GM18907 (cell line): Measurements from ENCODE around the gene TMEM8B.

Experiments used
- ATAC-seq: cut with Tn5 transposase; IDR thresholded peaks from one replicate; pipeline ENCODE4 v1.9.1; 2021; ENCODE audit warnings: mild to moderate bottlenecking, moderate library complexity; ENCODE audit not compliant: unreplicated experiment

Gene TMEM8B

DNA sequence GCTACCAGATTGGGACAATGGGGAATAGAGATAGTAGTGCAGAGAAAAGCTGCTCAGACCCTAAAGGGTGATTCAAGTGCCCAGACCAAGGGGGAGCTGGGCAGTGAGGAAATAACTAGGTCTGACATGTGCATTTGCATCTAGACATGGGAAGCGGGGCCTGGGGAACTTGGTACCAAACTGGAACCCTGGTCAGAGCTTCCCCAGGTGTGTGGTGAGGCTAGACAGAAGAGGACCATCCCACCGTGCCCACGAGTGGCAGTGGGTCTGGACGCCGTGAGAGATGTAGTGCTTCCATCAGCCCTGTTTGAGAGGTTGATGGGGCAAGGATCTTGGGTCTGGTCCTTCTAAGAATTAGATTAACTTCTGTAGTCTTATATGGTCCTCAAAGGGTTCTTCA, 7.6 kb downstream of the TMEM8B start:
- ATAC-seq, result no peak

DNA sequence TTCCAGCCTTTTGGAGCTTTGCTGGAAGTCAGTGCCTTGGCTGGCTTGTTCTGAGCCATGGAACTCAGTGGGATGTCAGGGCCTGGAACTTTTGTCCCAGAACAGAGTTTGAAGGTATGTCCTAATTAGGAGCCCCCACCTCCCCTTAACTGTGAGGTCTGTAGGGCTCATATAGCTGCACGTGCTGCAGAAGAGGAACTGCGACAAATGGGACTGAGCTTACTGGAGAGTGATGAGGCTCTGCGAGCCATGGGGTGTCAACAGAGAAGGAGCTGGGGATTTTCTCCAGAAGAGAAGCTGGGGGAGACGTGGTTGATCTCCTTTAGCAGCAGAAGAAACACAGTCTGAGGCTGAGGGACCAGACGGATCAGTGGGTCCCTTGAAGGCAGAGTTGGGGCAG, 10.9 kb downstream of the TMEM8B start:
- ATAC-seq, result no peak

DNA sequence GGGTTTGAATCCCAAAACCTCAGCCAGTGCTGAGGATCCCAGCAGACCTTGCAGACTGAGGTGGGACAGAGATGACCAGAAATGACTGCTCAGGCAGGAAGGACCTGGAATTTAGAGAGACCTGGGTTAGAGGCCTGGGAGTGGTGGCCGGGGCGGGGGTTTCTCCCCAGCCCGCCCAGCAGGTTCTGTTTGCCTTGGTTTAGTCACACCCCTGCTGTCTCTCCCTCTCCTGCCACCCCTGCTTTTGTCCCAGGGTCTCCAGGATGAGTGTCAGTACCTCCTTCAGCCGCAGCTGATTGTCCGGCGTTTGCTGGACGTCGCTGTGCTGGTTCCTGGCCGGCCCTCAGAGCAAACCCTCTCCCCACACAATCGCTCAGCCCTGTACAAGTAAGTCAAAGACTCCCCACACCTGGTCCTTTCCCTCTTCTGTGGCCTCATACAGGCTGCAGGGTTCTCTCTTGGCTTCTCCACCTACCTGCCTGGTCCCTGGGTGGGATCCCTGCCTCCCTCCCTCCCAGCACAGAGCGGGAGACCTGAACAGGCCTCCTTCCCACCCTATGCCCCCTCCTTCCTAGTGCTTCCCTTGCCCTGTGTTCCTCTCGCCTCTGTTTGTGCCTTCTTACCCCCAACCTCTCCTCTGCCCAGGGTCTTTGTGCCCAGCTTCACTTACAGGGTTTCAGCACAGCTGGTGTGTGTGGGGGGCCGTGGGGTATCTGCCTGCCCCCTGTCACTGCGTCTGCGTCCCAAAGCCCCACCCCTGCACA, 12.0 kb downstream of the TMEM8B start:
- no peak for ATAC-seq

- ATAC-seq, result no peak
Measured at GRCh38 chr9:35841645-35841900, 12.5 kb downstream of the TMEM8B start.

- no peak for ATAC-seq
Measured at GRCh38 chr9:35842020-35842745, 13.2 kb downstream of the TMEM8B start.

GRCh38 chr9:35842795-35843194, 13.8 kb downstream of the TMEM8B start:
- ATAC-seq, result peak; percentile 62

DNA sequence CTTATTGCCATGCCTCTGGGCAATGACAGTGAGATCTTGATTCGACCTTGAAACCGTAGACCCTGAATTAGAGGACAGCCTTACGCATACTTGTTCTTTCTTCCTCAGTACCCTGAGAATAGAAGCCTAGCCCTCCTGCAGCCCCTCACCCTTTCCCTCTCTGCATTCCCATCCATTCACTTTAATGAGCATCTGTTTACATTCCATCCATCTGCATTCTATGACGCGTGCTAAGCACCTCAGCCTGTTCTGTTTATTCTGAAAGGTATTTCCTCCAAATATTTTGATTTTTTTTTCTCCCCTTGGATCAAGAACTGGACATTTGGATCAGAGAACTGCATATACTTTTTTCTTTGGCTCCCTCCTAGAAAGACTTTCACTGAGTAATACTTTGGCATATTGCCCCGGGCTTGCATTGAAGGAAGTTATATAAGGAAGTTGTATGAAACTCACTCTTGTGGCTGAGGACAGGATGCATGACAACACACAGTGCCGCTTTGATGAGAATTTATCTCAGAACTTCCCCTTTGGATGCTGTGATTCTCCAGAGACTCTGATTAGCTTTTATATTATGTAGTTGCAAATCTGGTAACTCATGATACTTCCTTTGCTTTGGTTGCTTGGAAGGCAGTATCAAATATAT, 15.7 kb downstream of the TMEM8B start:
- ATAC-seq, result no peak

GRCh38 chr9:35845824-35846771, 17.1 kb downstream of the TMEM8B start:
- no peak for ATAC-seq

DNA sequence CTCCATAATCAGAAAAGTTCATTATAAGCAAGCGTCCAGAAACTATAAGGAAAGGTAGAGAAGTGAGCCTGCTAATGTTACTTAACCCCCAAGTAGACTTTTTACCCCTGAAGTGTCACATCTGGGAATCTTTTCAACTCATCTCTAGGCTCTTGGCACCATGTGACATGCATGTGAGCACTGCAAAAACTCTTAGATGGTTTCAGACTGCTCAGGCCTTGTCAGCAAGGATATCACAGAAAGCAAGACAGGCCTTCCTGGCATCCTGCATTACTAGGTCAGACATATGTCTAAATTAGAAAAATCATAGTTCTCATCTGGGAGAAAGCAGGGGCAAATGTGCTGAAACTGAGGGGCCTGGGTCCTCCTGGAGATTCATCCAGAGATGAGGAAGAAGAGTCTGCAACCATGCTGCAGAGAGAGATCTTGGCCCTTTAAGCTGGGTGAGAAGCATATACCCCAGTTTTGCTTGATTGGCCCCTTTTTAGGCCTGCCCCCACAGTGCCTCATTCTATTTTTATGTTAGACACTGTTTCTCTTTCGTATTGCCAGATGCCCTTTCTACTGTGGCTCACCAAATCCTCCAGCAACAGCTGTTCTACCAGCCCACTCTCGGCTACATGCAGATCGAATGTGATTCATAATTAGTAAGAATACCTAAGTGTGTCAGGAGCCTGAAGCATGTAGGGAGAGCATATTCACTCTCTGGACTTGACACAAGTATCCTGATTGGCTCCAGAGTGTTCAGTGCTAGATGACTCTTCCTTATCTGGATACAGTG, 19.0 kb downstream of the TMEM8B start:
- peak; percentile 91 for ATAC-seq

DNA sequence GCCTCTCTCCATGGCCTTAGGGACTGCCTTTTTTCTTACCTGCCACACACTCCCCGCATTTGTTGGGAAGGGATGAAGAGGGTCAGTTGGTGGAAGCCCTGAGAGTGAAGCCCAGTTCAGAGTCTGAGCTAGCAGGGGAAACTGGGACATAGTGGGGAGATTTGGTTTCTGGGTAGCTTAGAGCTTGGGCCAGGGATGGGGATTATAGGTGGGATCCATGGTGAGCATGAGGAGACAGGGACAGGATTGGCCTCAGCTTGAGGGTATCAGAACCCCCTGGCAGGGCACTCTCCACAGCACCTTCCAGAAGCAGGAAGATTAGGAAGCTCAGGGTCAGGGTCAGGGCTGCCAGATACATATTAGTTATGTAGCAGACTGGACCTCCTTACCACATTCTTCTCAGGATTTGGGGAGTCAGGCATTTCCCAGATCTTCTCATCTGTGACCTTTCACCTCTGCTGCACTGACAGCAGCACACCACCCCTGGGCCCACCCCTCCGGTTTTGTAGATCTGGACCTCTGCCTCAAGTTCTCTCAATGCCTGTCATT, 23.3 kb downstream of the TMEM8B start:
- no peak for ATAC-seq

- no peak for ATAC-seq
Measured at GRCh38 chr9:35852876-35853865, 24.1 kb downstream of the TMEM8B start.

- ATAC-seq, result no peak
Measured at GRCh38 chr9:35854091-35854762, 25.2 kb downstream of the TMEM8B start.

DNA sequence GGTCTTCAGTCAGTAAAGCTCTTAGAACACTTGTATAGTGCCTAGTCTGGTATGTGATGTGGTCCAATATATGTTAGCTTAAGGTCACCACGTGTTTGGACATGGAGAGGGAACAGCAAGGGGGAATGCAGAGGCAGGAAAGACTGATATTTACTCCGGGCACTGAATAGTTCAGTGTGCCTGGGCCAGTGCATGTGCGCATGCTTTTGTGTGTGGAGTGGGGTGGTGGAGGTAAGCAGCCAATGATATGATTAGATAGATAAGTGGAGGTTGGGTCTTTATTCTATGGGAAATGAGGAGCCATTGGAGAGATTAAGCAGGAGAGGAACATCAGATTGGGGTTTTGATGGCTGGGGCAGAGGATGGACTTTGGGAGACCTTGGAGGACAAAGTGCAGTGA, 27.2 kb downstream of the TMEM8B start:
- ATAC-seq, result no peak

- ATAC-seq, result no peak
Measured at GRCh38 chr9:35856882-35857281, 27.9 kb downstream of the TMEM8B start.

- ATAC-seq, result no peak
Measured at GRCh38 chr9:35858458-35858857, 29.4 kb downstream of the TMEM8B start.

GRCh38 chr9:35859310-35859989, 30.4 kb downstream of the TMEM8B start:
- no peak for ATAC-seq

DNA sequence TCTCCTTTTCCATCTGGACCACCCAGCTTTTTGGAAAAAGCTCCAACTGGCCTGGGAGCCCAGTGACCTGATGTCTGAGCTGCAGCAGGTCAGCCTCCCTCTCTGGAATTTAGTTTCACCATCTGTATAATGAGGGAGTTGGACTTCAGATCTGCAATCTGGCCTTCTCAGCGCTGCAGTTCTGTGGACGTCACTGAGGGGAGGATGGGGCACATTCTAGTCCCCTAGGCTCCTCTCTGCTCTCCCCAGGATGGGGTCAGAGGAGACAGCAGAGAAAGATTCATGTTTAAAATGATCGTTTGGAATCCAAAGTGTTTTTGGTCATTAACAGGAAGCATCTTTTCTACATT, 30.9 kb downstream of the TMEM8B start:
- no peak for ATAC-seq
